GM19328 (cell line): ENCODE data around the gene CLK4.
"Not testable (repeated sequence)": the region's sequence is repeated elsewhere in the genome, so short reads cannot be mapped to it uniquely, and the experiment has no call there.

ENCODE experiments used
- ATAC-seq: cut with Tn5 transposase; IDR thresholded peaks from one replicate; pipeline ENCODE4 v1.9.1; 2021; ENCODE audit warnings: mild to moderate bottlenecking, moderate library complexity; ENCODE audit not compliant: unreplicated experiment

Gene CLK4

DNA sequence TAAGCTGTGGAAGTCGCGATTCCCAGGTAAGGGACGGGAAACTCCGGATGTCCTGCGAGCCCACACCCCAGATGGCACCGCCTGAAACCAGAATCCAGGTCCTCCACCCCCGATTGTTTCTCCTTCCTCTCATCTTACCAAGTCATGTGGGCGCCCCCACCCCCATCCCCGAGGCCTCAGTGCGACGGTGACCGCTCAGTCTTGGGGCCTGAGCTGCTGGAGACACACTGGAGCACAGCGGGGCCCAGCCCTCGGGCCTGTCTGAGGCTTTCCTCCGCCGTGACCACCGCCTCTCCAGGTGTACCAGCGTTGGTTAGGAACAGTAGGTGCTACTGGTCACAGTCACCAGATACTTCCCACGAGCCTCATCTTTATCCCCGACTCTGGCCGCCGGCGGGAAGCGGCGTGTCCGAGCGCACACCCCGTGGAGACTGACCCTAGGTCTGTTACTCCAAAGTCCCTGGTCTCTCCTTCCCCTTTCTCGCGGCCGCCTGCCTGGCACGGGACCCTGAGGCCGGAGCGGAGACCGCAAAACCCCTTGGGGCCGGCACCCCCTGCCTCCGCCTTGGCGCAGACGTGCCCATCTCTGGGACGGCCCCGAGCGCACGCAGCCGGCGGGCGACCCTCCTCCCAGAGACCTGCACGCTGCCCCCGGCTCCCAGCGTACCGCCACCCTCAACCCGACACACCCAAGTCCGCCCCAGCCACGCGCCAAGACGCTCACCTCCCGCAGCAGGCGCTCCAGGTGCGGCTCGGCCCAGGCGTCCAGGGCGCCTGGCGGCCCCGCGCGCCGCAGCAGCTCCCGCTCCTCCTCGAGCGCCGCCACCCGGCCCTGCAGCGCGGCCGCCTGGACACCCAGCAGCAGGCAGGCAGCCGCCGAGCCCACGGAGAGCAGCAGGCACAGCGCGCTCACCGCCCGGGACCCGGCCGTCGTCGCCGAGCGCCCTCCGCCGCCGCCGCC, 37.4 kb downstream of the CLK4 start:
- no peak for ATAC-seq

DNA sequence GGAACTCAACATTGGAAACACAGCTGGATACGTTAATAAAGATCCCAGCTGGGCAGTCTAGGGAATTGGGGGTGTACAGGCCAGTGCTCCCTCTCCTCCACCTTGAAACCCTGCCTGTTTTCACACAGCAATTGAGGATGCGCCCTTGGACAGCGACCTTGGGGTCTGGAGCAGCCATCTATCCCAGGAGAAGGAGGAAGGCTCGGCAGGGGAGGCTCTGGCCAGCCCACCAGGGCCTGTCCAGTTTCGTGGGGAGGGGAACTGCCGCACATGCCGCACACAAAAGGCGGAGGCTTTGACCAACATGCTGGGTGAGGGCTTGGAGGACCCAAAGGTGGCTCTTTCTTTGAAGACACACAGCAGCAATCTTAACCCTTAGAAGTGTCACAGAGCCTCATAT, 38.1 kb downstream of the CLK4 start:
- ATAC-seq: no peak

DNA sequence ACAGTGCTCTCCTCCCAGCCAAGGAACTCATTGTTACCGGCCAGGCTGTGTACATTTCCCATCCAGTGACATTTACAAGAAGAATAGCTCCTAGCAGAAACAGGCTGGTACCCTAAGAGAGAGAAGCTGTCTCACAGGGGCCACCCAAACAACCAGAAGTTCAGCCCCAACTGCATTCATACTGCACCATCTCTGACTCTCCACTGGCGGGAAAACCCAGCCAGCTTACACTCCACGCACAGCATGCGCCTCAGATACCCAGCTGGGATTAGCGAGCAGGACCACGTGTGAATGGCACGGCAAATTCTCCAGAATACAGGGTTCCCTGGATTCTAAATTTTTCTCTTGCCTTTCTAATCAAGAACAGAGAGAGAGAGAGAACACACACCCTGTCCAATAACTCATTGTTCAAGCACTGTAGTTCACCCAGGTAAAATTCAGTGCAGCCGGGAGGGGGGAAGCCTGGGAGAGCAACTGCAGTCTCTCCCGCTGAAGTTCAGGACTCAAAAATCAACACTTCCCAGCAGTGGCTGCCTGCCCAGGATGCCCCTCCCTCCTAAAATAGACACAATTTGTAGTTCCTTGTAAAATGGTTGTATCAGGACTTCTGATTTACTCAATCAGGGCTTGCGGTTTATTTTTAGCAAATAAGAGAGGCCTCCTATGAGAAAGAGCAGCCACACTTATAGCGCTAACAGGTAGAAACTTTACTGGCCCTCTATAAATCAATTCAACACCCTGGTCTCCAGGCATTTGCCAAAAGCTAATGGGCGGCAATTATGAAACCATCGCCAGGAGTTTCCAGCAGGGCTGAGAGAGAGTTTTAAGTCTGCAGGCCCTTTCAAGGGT, 38.9 kb downstream of the CLK4 start:
- no peak for ATAC-seq

DNA sequence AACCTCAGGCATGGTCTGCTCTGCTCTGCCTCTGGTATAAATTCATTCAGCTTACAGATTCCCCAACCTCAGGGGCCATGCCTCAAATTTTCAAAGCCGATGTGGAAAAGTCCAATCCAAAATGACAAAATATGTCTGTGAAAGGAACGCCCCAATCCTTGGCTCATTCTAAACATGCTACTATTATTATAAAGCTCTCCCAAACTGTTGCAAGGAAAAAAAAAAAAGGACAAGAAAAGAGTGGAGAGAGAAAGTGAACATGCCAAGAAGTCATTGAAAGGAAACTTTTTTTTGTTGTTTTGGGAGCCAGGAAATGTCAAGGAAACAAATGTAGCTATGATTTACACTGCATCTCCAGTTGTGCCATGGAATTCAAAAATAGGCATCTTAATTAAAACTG, 40.5 kb downstream of the CLK4 start:
- ATAC-seq: no peak

DNA sequence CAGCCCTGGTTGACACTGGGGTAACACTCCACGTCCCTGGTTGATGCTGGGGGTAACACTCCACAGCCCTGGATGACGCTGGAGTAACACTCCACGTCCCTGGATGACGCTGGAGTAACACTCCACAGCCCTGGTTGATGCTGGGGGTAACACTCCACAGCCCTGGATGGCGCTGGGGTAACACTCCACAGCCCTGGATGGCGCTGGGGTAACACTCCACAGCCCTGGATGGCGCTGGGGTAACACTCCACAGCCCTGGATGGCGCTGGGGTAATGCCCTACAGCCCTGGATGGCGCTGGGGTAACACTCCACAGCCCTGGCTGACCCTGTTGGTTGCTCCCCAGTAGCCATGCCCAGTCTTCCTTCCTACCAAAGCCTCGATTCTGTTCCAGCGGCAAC, 41.4 kb downstream of the CLK4 start:
- not testable (repeated sequence) for ATAC-seq

DNA sequence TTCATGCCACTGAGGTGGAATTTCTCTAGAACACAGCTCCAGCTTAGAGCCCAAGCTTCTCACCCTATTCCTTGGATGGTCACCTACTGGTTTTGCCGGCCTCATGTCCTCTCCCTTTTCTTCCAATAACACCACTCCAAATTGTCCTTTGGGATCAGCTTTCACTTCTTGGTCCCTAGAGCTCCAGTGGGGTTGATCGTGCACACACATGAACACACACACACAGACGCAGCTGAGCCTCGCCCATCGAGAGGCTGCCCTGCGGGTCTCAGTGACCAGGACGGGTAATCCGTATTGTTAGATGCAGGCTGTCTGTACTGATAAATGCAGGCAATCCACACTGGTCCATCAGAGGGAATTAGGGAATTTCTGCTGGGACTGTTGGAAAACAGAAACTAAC, 43.6 kb downstream of the CLK4 start:
- ATAC-seq: no peak

DNA sequence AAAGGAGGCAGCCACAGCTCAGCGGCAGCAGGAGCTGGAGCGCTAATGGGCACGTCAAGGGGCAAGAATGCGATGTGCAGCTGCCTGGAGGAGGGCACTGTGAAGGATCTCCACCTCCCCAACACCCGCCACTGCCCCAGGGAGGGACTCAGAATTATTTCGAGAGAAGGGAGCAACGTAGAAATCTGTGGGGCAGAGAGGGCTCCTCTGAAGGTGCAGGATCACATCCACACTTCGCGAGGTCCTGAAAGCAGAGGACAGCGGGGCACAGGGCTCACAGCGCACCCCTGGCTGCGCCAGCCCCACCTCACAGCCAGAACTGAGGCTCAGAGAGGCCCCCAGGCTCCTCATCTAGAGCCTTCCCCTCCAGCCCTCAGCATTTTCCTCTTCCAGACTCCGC, 44.6 kb downstream of the CLK4 start:
- ATAC-seq: no peak

DNA sequence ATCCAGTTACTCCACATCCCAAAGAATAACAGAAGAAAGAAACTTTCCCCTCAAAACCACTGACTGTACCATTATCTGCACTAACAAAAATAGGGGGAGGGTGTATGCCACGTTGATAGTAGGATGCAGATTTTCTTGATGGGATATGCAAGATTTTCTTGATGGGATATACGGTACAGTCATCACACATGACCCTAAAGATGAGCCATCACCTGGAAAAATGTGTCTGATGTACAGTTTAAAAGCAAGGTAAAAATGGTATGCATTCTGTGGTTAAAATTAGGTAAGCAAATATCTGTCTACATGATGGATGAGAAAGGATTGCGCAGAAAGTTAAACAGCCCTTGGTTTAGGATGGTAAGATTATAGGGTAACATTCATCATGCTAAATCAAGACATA, 45.2 kb downstream of the CLK4 start:
- no peak for ATAC-seq

DNA sequence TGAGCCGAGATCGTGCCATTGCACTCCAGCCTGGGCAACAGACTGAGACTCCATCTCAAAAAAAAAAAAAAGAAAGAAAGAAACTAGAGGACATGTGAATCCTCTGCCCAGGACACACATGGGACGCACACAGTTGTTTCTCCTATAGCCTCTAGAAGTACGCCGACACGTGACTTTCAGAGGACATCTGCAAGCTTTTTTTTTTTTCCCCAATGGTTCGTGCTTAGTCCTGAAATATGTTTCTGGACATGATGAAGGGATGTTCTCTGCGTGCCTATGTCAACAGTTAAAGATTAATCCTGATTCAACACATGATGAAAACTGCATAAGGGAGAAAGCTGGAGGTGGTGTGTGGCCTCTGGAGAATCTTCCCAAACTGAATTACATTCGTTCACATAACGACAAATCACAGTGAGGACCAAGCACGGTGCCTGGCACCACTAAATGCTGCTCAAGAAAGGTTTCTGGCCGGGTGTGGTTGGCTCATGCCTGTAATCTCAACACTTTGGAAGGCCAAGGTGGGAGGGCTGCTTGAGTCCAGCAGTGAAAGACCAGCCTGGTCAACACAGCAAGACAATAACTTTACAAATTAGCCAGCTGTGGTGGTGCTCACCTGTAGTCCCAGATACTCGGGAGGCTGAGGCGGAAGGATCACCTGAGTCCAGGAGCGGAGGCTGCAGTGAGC, 46.4 kb downstream of the CLK4 start:
- no peak for ATAC-seq

DNA sequence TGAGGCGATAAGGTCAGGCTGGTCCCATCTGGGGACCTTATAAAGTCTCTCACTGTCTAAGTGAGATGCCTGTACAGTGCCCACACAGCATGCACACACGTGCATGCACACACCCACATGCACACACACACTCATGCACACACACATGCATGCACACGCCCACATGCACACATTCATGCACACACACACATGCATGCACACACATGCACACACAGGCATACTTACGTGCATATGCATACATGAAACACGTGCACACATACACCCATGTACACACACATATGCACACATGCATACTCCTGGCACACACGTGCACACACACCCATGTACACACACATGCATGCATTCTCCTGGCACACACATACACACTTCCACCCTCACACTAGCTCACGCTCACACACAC, 48.9 kb downstream of the CLK4 start:
- ATAC-seq: no peak

DNA sequence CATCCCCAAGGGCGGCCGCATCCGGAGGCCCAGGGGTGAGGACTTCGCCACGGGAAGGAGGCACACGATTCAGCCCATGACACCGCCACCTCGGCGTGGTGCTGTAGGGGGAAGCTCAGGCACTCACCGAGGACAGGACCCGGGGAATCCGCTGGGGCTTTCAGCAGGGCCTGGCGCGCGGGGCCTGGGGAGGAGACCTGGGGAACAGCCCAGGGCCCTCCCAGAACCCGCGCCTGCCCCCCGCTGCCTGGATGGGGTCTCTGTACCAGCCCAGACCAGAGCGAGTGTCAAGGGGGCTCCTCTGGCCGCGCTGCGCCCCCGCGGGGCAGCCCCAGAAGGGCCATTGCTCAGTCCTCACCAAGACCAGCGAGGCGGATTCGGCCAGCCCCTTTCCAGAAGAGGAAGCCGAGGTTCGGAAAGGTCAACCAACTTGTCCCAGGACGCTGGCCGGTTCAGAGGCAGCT, 49.4 kb downstream of the CLK4 start:
- ATAC-seq: no peak

DNA sequence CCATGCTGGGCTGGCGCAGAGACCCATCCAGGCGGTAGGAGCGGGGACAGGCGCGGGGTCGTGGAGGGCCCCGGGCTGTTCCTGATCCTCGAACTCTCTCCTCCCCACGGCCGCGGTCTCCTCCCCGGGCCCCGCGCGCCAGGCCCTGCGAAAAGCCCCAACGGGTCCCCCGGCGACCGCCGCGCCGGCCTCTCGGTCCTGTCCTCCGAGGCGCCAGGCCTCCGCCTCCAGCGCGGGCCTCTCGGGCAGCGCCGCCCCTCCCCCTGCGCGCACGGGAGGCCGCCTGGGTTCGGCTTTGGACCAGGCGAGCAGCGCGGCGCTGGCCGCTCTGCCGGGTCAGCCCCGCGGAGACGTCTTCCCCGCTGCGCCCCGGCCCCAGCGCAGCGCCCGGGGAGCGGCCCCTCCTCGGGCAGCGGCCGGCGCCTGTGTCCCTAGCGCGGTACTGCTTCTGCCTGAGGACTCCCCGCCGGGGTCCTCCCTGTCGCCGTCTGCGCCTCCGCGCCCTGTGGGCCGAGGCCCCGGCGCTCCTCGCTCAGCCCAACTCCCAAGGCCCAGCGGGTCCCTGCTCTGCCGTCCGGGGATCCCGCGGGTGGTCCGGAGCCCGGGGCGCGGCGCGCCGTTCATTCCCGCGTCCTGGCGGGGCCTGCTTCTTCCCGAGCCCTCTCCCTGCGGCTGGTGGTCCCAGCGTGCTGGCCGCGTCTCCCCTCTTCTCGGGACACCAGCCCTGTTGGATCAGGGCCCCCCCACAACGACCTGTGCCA, 50.1 kb downstream of the CLK4 start:
- ATAC-seq: no peak

DNA sequence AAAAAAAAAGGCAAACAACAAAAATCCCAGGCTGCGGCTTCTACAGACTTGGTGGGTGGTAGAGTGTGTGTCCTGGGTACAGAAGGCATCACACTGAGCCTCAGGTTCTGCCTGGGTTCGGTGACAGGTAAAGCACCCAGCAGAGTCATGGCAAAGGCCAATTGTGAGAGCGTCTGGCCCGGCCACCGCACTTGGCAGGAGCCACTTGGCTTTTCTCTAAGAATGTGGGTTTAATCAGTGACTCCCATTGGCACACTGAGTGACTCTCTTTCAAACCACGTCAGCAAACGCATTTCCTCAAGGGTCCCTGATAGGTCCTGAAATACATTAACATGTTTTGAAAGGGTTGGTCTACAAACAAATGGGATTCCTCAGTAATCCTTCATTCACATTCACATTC, 53.6 kb downstream of the CLK4 start:
- ATAC-seq: no peak

DNA sequence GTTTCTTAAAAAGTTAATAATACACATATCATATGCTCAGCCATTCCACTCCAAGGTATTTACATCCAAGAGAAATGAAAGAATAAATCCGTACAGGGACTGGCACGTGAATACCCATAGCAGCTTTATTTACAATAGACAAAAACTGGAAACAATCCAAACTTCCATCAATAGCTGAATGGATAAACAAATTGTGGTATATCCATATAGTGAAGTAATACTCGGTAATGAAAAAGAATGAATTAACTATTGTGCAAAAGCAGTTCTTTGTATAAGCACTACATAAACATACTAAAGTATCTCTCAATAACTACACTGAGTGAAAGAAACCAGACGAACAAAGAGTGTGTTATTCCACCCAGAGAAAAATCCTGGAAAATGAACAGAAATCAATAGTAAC, 54.2 kb downstream of the CLK4 start:
- no peak for ATAC-seq

DNA sequence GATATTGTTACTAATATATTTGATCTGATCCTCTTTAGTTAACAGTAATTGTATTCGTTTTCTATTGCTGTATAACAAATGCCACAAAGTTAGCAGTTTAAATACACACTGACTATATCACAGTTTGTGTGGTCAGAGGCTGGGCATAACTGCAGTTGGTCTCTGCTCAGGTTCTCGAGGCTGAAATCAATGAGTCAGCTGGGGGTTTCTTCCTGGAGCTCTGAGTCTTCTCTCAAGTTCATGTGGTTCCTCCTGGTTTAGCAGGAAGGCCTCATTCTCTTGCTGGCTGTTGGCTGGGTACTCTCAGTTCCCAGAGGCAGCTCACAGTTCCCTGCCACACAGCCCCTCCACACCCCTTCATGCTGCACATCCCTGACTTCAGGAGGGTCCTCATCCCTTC, 57.4 kb downstream of the CLK4 start:
- ATAC-seq: no peak

DNA sequence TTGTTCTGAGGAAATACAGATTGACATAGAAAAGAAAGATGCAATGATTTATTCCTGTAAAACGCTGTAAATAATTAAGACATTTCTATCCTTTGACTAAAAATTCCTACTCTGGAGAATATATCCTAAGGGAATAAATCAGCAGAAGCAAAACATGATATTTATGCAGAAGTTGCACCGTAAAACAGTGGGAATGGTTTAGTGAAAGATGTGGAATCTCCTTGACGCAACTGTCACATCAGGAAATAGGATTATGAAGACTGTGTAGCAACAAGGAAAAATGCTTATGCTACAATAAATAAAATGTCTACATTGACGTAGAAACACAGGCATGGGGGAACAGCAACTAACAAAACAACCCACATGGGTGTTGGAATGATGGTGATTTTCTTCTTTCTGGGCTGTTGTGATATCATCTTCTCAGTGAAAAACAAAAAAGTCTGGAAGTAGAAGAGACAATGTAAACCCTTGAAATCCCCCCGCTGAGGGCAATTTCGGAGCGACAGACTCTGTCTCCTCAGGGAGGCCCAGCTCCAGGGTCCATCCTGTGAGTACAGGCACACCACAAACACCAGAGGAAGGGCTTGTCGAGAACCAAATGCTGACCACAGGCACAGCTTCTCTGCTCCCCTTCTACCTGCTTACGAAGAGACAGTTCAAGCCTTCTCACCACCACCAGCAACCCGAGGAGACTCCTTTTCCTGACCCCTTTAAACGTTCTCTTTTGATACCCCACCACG, 61.9 kb downstream of the CLK4 start:
- no peak for ATAC-seq

DNA sequence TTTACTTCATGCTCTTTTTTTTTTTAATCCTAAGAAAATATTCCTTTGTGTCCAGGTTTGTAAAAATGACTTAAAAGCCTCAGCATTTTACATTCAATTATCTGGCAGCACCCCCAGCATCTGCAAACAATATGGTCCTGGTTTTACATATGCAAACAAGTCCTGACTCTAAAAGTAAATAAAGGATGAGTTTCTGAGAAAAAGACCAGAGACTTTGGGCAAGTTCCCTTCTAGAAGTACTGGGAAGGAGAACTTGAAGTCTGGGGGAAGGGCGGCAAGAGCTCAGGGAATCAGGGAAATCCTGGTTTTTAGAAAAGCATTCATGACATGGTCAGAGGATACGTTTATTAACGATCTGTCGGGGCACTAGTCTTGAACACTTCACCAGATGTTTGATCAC, 62.5 kb downstream of the CLK4 start:
- no peak for ATAC-seq

DNA sequence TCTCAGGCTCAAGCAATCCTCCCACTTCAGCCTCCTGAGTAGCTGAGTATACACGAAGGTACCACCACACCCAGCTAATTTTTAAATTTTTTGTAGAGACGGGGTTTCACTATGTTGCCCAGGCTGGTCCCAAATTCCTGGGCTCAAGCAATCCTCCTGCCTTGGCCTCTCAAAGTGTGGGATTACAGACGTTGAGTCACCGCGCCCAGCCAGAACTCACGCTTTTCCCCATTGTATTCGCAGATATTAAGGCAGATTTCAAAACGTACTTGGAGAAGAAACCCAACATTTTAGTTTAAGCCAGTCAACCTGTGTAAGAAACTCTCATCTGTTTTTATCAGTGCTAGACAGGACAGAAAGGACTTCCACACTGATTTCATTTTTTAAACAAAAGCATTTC, 63.2 kb downstream of the CLK4 start:
- no peak for ATAC-seq

DNA sequence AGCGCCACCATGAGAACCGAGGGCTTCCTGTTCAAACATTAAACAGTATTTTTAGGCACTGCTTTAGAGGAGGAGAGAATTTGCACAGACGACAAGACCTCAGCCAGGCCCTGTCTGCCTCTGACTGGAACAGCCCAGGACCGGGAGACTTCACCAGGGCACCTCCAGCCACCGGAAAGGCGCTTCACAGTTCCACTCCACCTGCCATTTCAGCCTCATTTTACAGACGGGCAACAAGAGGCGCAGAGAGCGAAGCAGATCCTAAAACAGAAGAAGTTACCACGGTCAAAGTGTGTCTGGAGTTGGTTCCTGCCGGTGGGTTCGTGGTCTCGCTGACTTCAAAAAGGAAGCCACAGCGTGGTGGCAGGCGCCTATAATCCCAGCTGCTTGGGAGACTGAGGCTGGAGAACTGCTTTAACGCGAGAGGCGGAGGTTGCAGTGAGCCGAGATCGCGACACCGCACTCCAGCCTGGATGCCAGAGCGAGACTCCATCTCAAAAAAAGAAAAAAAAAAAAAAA, 65.0 kb downstream of the CLK4 start:
- no peak for ATAC-seq

DNA sequence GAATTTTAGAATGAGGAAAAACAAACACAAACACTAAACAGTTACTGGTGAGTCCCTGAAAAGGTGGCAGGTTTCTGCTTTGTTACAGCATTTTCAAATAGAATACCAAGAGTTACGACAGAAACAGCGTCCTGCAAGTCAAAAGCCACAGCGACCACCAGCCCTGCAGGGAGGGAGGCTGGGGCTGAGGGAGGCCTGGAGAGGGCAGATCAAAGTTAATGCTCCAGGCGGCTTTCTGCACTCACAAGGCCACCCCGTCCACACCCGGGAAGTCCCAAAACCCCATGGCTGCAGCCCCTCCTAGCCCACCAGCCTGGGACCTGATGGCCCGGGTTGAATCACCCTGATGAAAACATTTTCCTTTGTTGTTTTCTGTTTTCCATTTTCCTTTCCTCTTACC, 65.9 kb downstream of the CLK4 start:
- no peak for ATAC-seq
